GM12873 (cell line): Measurements from ENCODE around the gene RTP4.

ENCODE experiments used
- CTCF ChIP-seq: IDR thresholded peaks from 2 replicates; pipeline ENCODE4 v1.5.1; 2012; ENCODE audit warnings: low read depth, mild to moderate bottlenecking, moderate library complexity, low read length, control low read depth; ENCODE audit not compliant: insufficient read depth; ENCODE audit errors: missing control alignments

The RTP4 gene

GRCh38 chr3:187368251-187369088 lies at the start of gene RTP4:
Gene RTP4 (plus strand): TSS chr3:187368385. CDS start chr3:187368442, 57 bp downstream.
- TF ChIP-seq CTCF: no peak

- TF ChIP-seq CTCF: peak; percentile 84
Measured at GRCh38 chr3:187318819-187319616, 49.2 kb upstream of the RTP4 start.

GRCh38 chr3:187319699-187320302 lies 48.4 kb upstream of the RTP4 start:
- TF ChIP-seq CTCF: peak; percentile 99

- no peak for TF ChIP-seq CTCF
Measured at GRCh38 chr3:187321766-187322165, 46.4 kb upstream of the RTP4 start.

- TF ChIP-seq CTCF: no peak
Measured at GRCh38 chr3:187322291-187322690, 45.9 kb upstream of the RTP4 start.

GRCh38 chr3:187323091-187323490 lies 45.1 kb upstream of the RTP4 start:
- TF ChIP-seq CTCF: no peak

GRCh38 chr3:187325632-187326031 lies 42.6 kb upstream of the RTP4 start:
- TF ChIP-seq CTCF: no peak
